ENCODE data around the gene HOXD12. TPM values are rescaled to one million over a fixed set of nuclear protein-coding genes. Genes with fewer than 3 reads are reported as not detected.

HOXD12 gene
- total RNA-seq, 4 donors from 2014 or later = not detected

- Histone ChIP-seq H3K27me3 (peaks cover 100% of the 10 kb centered on the region), H3K4me1 (peaks cover 0 to 27% (median 18%) of the 10 kb centered on the region in 4 donors), H3K9me3 (no peaks in the 10 kb centered on the region), H3K4me3 (no peak overlapping the region), H3K36me3 (no peaks in the 10 kb centered on the region), H3K27ac (peak overlapping the region in 2 of 4 donors; percentile 84 to 88)
- WGBS, 2 donors (ENCODE audit: low coverage in 1 of 2) = 41 to 46% methylated on average over 6 to 13 of the region's 13 CpGs
- intact Hi-C loops (cut with DNase I; ENCODE audit: low total_unique reads) (no loop called here), in situ Hi-C loops (cut with MboI; ENCODE audit: low pct_ligation_motif_present in 1 of 4, low pct_unique_long_range_greater_than_20kb in 1 of 4, low sequenced_read_pairs in 3 of 4) (loop anchor here (10.0 to 25.0 kb wide), 5 partner anchors 334 to 1034 kb away; no protein-coding TSS in a partner anchor)
- no peak for TF ChIP-seq EP300 (IDR thresholded peaks at IDR 0.05; ENCODE audit: low read depth)
- TF ChIP-seq POLR2AphosphoS5 (IDR thresholded peaks at IDR 0.05) = no peak
- no peak for TF ChIP-seq CTCF (IDR thresholded peaks at IDR 0.05)
- no peak for TF ChIP-seq POLR2A (IDR thresholded peaks at IDR 0.05)
- no peak for DNase-seq
These were observed 21.0 kb downstream of the HOXD12 start for GRCh38 chr2:176120364-176121189.

GRCh38 chr2:176121190-176122051, 21.8 kb downstream of the HOXD12 start:
- DNase-seq = no peak
- peak overlapping the region; percentile 78 to 88 (median 86) for H3K27ac ChIP-seq
- TF ChIP-seq POLR2A (IDR thresholded peaks at IDR 0.05) = no peak
- TF ChIP-seq EP300 (IDR thresholded peaks at IDR 0.05; ENCODE audit: low read depth) = no peak
- TF ChIP-seq POLR2AphosphoS5 (IDR thresholded peaks at IDR 0.05) = no peak
- no peak for TF ChIP-seq CTCF (IDR thresholded peaks at IDR 0.05)
- H3K9me3 ChIP-seq = no peaks in the 10 kb centered on the region
- in situ Hi-C loops (cut with MboI; ENCODE audit: low pct_ligation_motif_present in 1 of 4, low pct_unique_long_range_greater_than_20kb in 1 of 4, low sequenced_read_pairs in 3 of 4) (loop anchor here (10.0 to 25.0 kb wide), 5 partner anchors 333 to 1033 kb away; no protein-coding TSS in a partner anchor), intact Hi-C loops (cut with DNase I; ENCODE audit: low total_unique reads) (no loop called here)
- H3K4me3 ChIP-seq = peak overlapping the region in 3 of 4 donors; percentile 55 to 72 (median 55)
- peaks cover 0 to 22% (median 16%) of the 10 kb centered on the region in 4 donors for H3K4me1 ChIP-seq
- H3K36me3 ChIP-seq = no peaks in the 10 kb centered on the region
- peaks cover 99% of the 10 kb centered on the region for H3K27me3 ChIP-seq
- 31 to 54% methylated on average over 7 to 37 of the region's 53 CpGs for WGBS, 2 donors (ENCODE audit: low coverage in 1 of 2)

- intact Hi-C loops (cut with DNase I; ENCODE audit: low total_unique reads) = no loop called here
- in situ Hi-C loops (cut with MboI; ENCODE audit: low pct_ligation_motif_present in 1 of 4, low pct_unique_long_range_greater_than_20kb in 1 of 4, low sequenced_read_pairs in 3 of 4) = loop anchor here (10.0 to 25.0 kb wide), 5 partner anchors 333 to 1033 kb away; no protein-coding TSS in a partner anchor
- H3K9me3 ChIP-seq = no peaks in the 10 kb centered on the region
- H3K4me1 ChIP-seq = peaks cover 0 to 24% (median 16%) of the 10 kb centered on the region in 4 donors
- no peak for TF ChIP-seq CTCF (IDR thresholded peaks at IDR 0.05)
- no peak for TF ChIP-seq POLR2AphosphoS5 (IDR thresholded peaks at IDR 0.05)
- no peak for TF ChIP-seq POLR2A (IDR thresholded peaks at IDR 0.05)
- no peak for TF ChIP-seq EP300 (IDR thresholded peaks at IDR 0.05; ENCODE audit: low read depth)
- DNase-seq = no peak
- H3K27me3 ChIP-seq = peaks cover 97% of the 10 kb centered on the region
- peak overlapping the region; percentile 78 to 88 (median 86) for H3K27ac ChIP-seq
- peak overlapping the region; percentile 38 to 72 (median 55) for H3K4me3 ChIP-seq
- no peaks in the 10 kb centered on the region for H3K36me3 ChIP-seq
- WGBS, 2 donors (ENCODE audit: low coverage in 1 of 2) = 9% methylated on average over 46 of the region's 47 CpGs; no CpG with 5 or more reads in 1 of the 2 donors
These were observed 22.6 kb downstream of the HOXD12 start for GRCh38 chr2:176122052-176122682.

Measured in transverse colon (tissue), 4 donors.